ENCODE measurements around the gene ALK.

ALK gene

DNA sequence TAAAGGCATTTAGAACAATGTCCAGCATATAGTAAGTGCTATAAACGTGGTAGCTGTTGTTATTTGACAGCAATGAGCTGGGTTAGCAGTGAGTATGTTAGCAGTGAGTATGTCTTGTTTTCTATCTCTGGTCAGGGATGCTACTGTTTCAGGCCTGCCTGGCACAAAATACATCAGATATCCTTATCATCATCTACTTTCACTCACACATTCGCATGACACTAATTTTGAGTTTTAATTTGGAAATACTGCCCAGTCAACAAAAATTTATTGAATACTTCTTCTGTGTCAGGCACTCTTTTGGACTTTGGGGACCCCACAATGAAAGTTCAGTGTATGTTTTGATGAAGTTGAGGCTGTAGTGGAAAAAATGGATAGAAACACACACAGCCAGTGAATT lies 404.6 kb downstream of the ALK start:
- no peaks in the 10 kb centered on the region for H3K79me2 ChIP-seq (ENCODE audit: low read length)
- no peaks in the 10 kb centered on the region for H4K20me1 ChIP-seq (ENCODE audit: insufficient read depth, low read length)
- H3K27ac ChIP-seq (ENCODE audit: low read length) = no peak overlapping the region
- no peak overlapping the region for H3K9ac ChIP-seq (ENCODE audit: low read length)
- H3K36me3 ChIP-seq (replicated peaks; ENCODE audit: low read depth, low read length) = no peaks in the 10 kb centered on the region
- TF ChIP-seq EZH2phosphoT487 (IDR thresholded peaks at IDR 0.05; ENCODE audit: low read depth) (no peak), CTCF (IDR thresholded peaks at IDR 0.05; ENCODE audit: low read depth, low read length) (no peak)
- no peak overlapping the region for H3K4me3 ChIP-seq (ENCODE audit: low read length)
- no peak overlapping the region for H3K4me2 ChIP-seq (ENCODE audit: low read length)
- no peak overlapping the region for H2AFZ ChIP-seq (ENCODE audit: low read depth, low read length)
- no peaks in the 10 kb centered on the region for H3K9me3 ChIP-seq (ENCODE audit: insufficient read depth, low read length)
- H3K4me1 ChIP-seq (ENCODE audit: low read length) = no peaks in the 10 kb centered on the region
- peaks cover 9% of the 10 kb centered on the region for H3K27me3 ChIP-seq (ENCODE audit: low read depth, low read length)

- Histone ChIP-seq H3K9ac (ENCODE audit: low read length) (no peak overlapping the region), H2AFZ (ENCODE audit: low read depth, low read length) (no peak overlapping the region), H3K27me3 (ENCODE audit: low read depth, low read length) (no peaks in the 10 kb centered on the region), H3K36me3 (replicated peaks; ENCODE audit: low read depth, low read length) (no peaks in the 10 kb centered on the region), H3K9me3 (ENCODE audit: insufficient read depth, low read length) (no peaks in the 10 kb centered on the region; the same call in 1 of the 2 replicates), H3K4me2 (ENCODE audit: low read length) (no peak overlapping the region), H3K79me2 (ENCODE audit: low read length) (no peaks in the 10 kb centered on the region), H4K20me1 (ENCODE audit: insufficient read depth, low read length) (no peaks in the 10 kb centered on the region), H3K4me3 (ENCODE audit: low read length) (no peak overlapping the region), H3K4me1 (ENCODE audit: low read length) (no peaks in the 10 kb centered on the region), H3K27ac (ENCODE audit: low read length) (no peak overlapping the region)
- TF ChIP-seq CTCF (IDR thresholded peaks at IDR 0.05; ENCODE audit: low read depth, low read length) (no peak), EZH2phosphoT487 (IDR thresholded peaks at IDR 0.05; ENCODE audit: low read depth) (no peak)
Measured at GRCh38 chr2:29509878-29510277, 411.5 kb downstream of the ALK start.

- Histone ChIP-seq H3K4me2 (ENCODE audit: low read length) (no peak overlapping the region), H4K20me1 (ENCODE audit: insufficient read depth, low read length) (no peaks in the 10 kb centered on the region), H3K27ac (ENCODE audit: low read length) (no peak overlapping the region), H3K36me3 (replicated peaks; ENCODE audit: low read depth, low read length) (no peaks in the 10 kb centered on the region), H3K9me3 (ENCODE audit: insufficient read depth, low read length) (no peaks in the 10 kb centered on the region; the same call in 1 of the 2 replicates), H3K4me3 (ENCODE audit: low read length) (no peak overlapping the region), H2AFZ (ENCODE audit: low read depth, low read length) (no peak overlapping the region), H3K79me2 (ENCODE audit: low read length) (no peaks in the 10 kb centered on the region), H3K4me1 (ENCODE audit: low read length) (no peaks in the 10 kb centered on the region), H3K27me3 (ENCODE audit: low read depth, low read length) (0 out of 2 replicates have a peak, but pooled peaks cover 2% of the 10 kb centered on the region), H3K9ac (ENCODE audit: low read length) (no peak overlapping the region)
- TF ChIP-seq CTCF (IDR thresholded peaks at IDR 0.05; ENCODE audit: low read depth, low read length) = no peak
- no peak for TF ChIP-seq EZH2phosphoT487 (IDR thresholded peaks at IDR 0.05; ENCODE audit: low read depth)
Measured at GRCh38 chr2:29509397-29509796, 412.0 kb downstream of the ALK start.

DNA sequence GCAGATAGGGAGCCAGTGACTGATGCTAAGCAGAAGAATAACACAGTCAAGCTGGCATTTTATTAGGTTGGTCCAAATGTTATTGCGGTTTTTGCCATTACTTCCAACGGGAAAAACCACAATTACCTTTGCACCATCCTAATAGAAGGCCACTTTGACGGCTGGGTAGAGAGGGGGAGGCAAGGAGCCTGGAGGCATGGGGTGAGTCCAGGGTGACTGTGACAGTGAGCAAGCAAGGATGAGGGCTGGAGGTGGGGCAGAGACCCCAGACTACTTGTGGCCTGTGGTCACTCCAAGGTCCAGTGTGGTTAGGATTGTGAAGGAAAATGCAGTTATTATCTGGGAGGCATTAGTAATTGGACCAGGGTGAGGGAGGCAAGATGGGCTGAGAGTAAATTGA lies 416.6 kb downstream of the ALK start:
- TF ChIP-seq EZH2phosphoT487 (IDR thresholded peaks at IDR 0.05; ENCODE audit: low read depth) (no peak), CTCF (IDR thresholded peaks at IDR 0.05; ENCODE audit: low read depth, low read length) (no peak)
- peaks cover 31% of the 10 kb centered on the region for H3K27me3 ChIP-seq (ENCODE audit: low read depth, low read length)
- no peak overlapping the region for H3K9ac ChIP-seq (ENCODE audit: low read length)
- no peak overlapping the region for H3K4me2 ChIP-seq (ENCODE audit: low read length)
- no peaks in the 10 kb centered on the region for H3K79me2 ChIP-seq (ENCODE audit: low read length)
- no peaks in the 10 kb centered on the region for H3K36me3 ChIP-seq (replicated peaks; ENCODE audit: low read depth, low read length)
- no peak overlapping the region for H2AFZ ChIP-seq (ENCODE audit: low read depth, low read length)
- no peaks in the 10 kb centered on the region for H3K9me3 ChIP-seq (ENCODE audit: insufficient read depth, low read length)
- no peaks in the 10 kb centered on the region for H3K4me1 ChIP-seq (ENCODE audit: low read length)
- H3K4me3 ChIP-seq (ENCODE audit: low read length) = no peak overlapping the region
- H3K27ac ChIP-seq (ENCODE audit: low read length) = no peak overlapping the region
- no peaks in the 10 kb centered on the region for H4K20me1 ChIP-seq (ENCODE audit: insufficient read depth, low read length)
